Right forelimb (tissue), 1 donor: ENCODE data around the gene IQGAP3.

Experiments
- DNase-seq: peaks from one replicate; pipeline ENCODE4 v3.0.0-alpha.2; 2018

IQGAP3 gene

GRCh38 chr1:156539818-156540355 is 32.5 kb downstream of the IQGAP3 start:
- DNase-seq: no peak

- DNase-seq: no peak
These were observed 33.5 kb downstream of the IQGAP3 start for GRCh38 chr1:156538711-156539440.

- DNase-seq: no peak
These were observed 35.3 kb downstream of the IQGAP3 start for GRCh38 chr1:156537027-156537426.

- DNase-seq: no peak
These were observed 37.8 kb downstream of the IQGAP3 start for GRCh38 chr1:156534424-156535060.

- no peak for DNase-seq
These were observed 38.7 kb downstream of the IQGAP3 start for GRCh38 chr1:156533568-156534220.

GRCh38 chr1:156532374-156532773 is 40.0 kb downstream of the IQGAP3 start:
- DNase-seq: no peak

- DNase-seq: no peak
These were observed 42.4 kb downstream of the IQGAP3 start for GRCh38 chr1:156530006-156530405.

GRCh38 chr1:156528875-156529425 is 43.4 kb downstream of the IQGAP3 start:
- DNase-seq: no peak

- no peak for DNase-seq
These were observed 44.1 kb downstream of the IQGAP3 start for GRCh38 chr1:156528231-156528630.

GRCh38 chr1:156527584-156527983 is 44.8 kb downstream of the IQGAP3 start:
- no peak for DNase-seq

GRCh38 chr1:156525856-156526489 is 46.4 kb downstream of the IQGAP3 start:
- DNase-seq: no peak

GRCh38 chr1:156525071-156525501 is 47.3 kb downstream of the IQGAP3 start:
- DNase-seq: no peak

- DNase-seq: no peak
These were observed 47.9 kb downstream of the IQGAP3 start for GRCh38 chr1:156524481-156524869.

GRCh38 chr1:156523801-156524480 is 48.4 kb downstream of the IQGAP3 start:
- DNase-seq: no peak

GRCh38 chr1:156522443-156522970 is 49.9 kb downstream of the IQGAP3 start:
- DNase-seq: no peak

GRCh38 chr1:156517748-156518147 is 54.6 kb downstream of the IQGAP3 start:
- DNase-seq: no peak

GRCh38 chr1:156516821-156517220 is 55.5 kb downstream of the IQGAP3 start:
- DNase-seq: no peak

GRCh38 chr1:156515956-156516355 is 56.4 kb downstream of the IQGAP3 start:
- DNase-seq: no peak

GRCh38 chr1:156513185-156513584 is 59.2 kb downstream of the IQGAP3 start:
- no peak for DNase-seq

GRCh38 chr1:156511644-156512043 is 60.7 kb downstream of the IQGAP3 start:
- DNase-seq: no peak

- no peak for DNase-seq
These were observed 61.7 kb downstream of the IQGAP3 start for GRCh38 chr1:156510709-156511108.

- no peak for DNase-seq
These were observed 62.8 kb downstream of the IQGAP3 start for GRCh38 chr1:156509424-156510034.
